Measurements from ENCODE around the gene SLC7A6OS.

Gene SLC7A6OS

GRCh38 chr16:68257906-68258800 lies 52.6 kb downstream of the SLC7A6OS start:
- no peaks in the 10 kb centered on the region for H3K27me3 ChIP-seq (ENCODE audit: insufficient read depth, poor library complexity, severe bottlenecking)
- peak; percentile 36 to 80 for DNase-seq (ENCODE audit: low read depth in 1 of 2, low spot score in 1 of 2)
- no peak for TF ChIP-seq POLR2AphosphoS5 (IDR thresholded peaks at IDR 0.05; ENCODE audit: low read depth)
- TF ChIP-seq CTCF (IDR thresholded peaks at IDR 0.05; ENCODE audit: insufficient read depth, low read length) = no peak
- TF ChIP-seq SPI1 (IDR thresholded peaks at IDR 0.05; ENCODE audit: borderline replicate concordance, low read depth) = no peak
- TF ChIP-seq GABPA (IDR thresholded peaks at IDR 0.05; ENCODE audit: low read depth) = no peak
- TF ChIP-seq REST (IDR thresholded peaks at IDR 0.05; ENCODE audit: insufficient replicate concordance, low read depth) = no peak
- no peak overlapping the region for H3K4me3 ChIP-seq (replicated peaks; ENCODE audit: insufficient read depth, low read length)
- H3K27ac ChIP-seq (replicated peaks) = peak overlapping the region; percentile 87

- H3K27ac ChIP-seq (replicated peaks) = peak overlapping the region; percentile 87
- H3K4me3 ChIP-seq (replicated peaks; ENCODE audit: insufficient read depth, low read length) = no peak overlapping the region
- peak; percentile 70 to 96 for DNase-seq (ENCODE audit: low read depth in 1 of 2, low spot score in 1 of 2)
- TF ChIP-seq POLR2AphosphoS5 (IDR thresholded peaks at IDR 0.05; ENCODE audit: low read depth) = peak; percentile 99
- TF ChIP-seq REST (IDR thresholded peaks at IDR 0.05; ENCODE audit: insufficient replicate concordance, low read depth) = no peak
- peak; percentile 48; the same call in 1 of the 2 replicates for TF ChIP-seq SPI1 (IDR thresholded peaks at IDR 0.05; ENCODE audit: borderline replicate concordance, low read depth)
- peak; percentile 64; the same call in 1 of the 2 replicates for TF ChIP-seq GABPA (IDR thresholded peaks at IDR 0.05; ENCODE audit: low read depth)
- no peaks in the 10 kb centered on the region for H3K27me3 ChIP-seq (ENCODE audit: insufficient read depth, poor library complexity, severe bottlenecking)
These were observed 53.4 kb downstream of the SLC7A6OS start for GRCh38 chr16:68257251-68257905.

GRCh38 chr16:68255712-68256111 lies 55.0 kb downstream of the SLC7A6OS start:
- H3K27ac ChIP-seq (replicated peaks) = no peak overlapping the region
- no peak for TF ChIP-seq GABPA (IDR thresholded peaks at IDR 0.05; ENCODE audit: low read depth)
- no peak for TF ChIP-seq REST (IDR thresholded peaks at IDR 0.05; ENCODE audit: insufficient replicate concordance, low read depth)
- TF ChIP-seq CTCF (IDR thresholded peaks at IDR 0.05; ENCODE audit: insufficient read depth, low read length) = no peak
- TF ChIP-seq POLR2AphosphoS5 (IDR thresholded peaks at IDR 0.05; ENCODE audit: low read depth) = no peak
- no peak for TF ChIP-seq SPI1 (IDR thresholded peaks at IDR 0.05; ENCODE audit: borderline replicate concordance, low read depth)
- no peak overlapping the region for H3K4me3 ChIP-seq (replicated peaks; ENCODE audit: insufficient read depth, low read length)
- H3K27me3 ChIP-seq (ENCODE audit: insufficient read depth, poor library complexity, severe bottlenecking) = no peaks in the 10 kb centered on the region
- no peak for DNase-seq (ENCODE audit: low read depth in 1 of 2, low spot score in 1 of 2)
